Astrocyte (in vitro differentiated cells and primary cell): ENCODE measurements around the gene CTSE. TPM values are rescaled to one million over a fixed set of nuclear protein-coding genes. Genes with fewer than 3 reads are reported as not detected.

ENCODE experiments used
- DNase-seq: peaks from one replicate; pipeline ENCODE4 v3.0.0-alpha.2; 2010; ENCODE audit warnings: low read depth
- FAIRE-seq: peaks from 2 replicates; lab custom pipeline; 2011; peaks lifted over from hg19 to GRCh38; lab: Jason Lieb, UNC
- H2AFZ ChIP-seq: 2 replicates; pipeline ENCODE4 v1.6.0; 2012; ENCODE audit warnings: low read depth, low read length, inconsistent platforms
- H3K27ac ChIP-seq: 2 replicates; pipeline ENCODE4 v1.5.1; 2011; ENCODE audit warnings: low read depth, low read length, inconsistent platforms
- H3K27me3 ChIP-seq: 2 replicates; pipeline ENCODE4 v1.6.0; 2011; ENCODE audit warnings: low read length, inconsistent platforms; ENCODE audit not compliant: insufficient read depth
- H3K36me3 ChIP-seq: 2 replicates; pipeline ENCODE4 v1.5.1; 2011; ENCODE audit warnings: low read length, inconsistent platforms; ENCODE audit not compliant: insufficient read depth
- H3K4me1 ChIP-seq: 2 replicates; pipeline ENCODE4 v1.5.1; 2011; ENCODE audit warnings: low read length, inconsistent platforms; ENCODE audit not compliant: insufficient read depth
- H3K4me2 ChIP-seq: 2 replicates; pipeline ENCODE4 v1.6.0; 2012; ENCODE audit warnings: low read length, inconsistent platforms
- H3K4me3 ChIP-seq: 2 replicates; pipeline ENCODE4 v1.5.1; 2011; ENCODE audit warnings: low read depth, mild to moderate bottlenecking, low read length, inconsistent platforms; ENCODE audit not compliant: insufficient read depth
- H3K79me2 ChIP-seq: 2 replicates; pipeline ENCODE4 v1.6.0; 2012; ENCODE audit warnings: mild to moderate bottlenecking, low read length, inconsistent platforms; ENCODE audit not compliant: insufficient read depth
- H3K9ac ChIP-seq: 2 replicates; pipeline ENCODE4 v1.6.0; 2012; ENCODE audit warnings: mild to moderate bottlenecking, low read length, inconsistent platforms
- H3K9me3 ChIP-seq: 2 replicates; pipeline ENCODE4 v1.5.1; 2012; ENCODE audit warnings: low read depth, mild to moderate bottlenecking, low read length, inconsistent platforms; ENCODE audit not compliant: insufficient read depth
- H4K20me1 ChIP-seq: 2 replicates; pipeline ENCODE4 v1.6.0; 2012; ENCODE audit warnings: low read length, inconsistent platforms; ENCODE audit not compliant: insufficient read depth
- H3K27ac Mint-ChIP-seq: one replicate; pipeline ENCODE4 v1.8.0; 2021; ENCODE audit warnings: mild to moderate bottlenecking, mixed read lengths; ENCODE audit not compliant: unreplicated experiment
- H3K27me3 Mint-ChIP-seq: one replicate; pipeline ENCODE4 v1.8.0; 2021; ENCODE audit warnings: low read depth, mixed read lengths; ENCODE audit not compliant: unreplicated experiment
- H3K36me3 Mint-ChIP-seq: one replicate; pipeline ENCODE4 v1.8.0; 2021; ENCODE audit warnings: low read depth, mixed read lengths; ENCODE audit not compliant: unreplicated experiment
- H3K4me1 Mint-ChIP-seq: one replicate; pipeline ENCODE4 v1.8.0; 2021; ENCODE audit warnings: low read depth, mixed read lengths; ENCODE audit not compliant: unreplicated experiment
- H3K4me3 Mint-ChIP-seq: one replicate; pipeline ENCODE4 v1.8.0; 2021; ENCODE audit warnings: mild to moderate bottlenecking, moderate library complexity, mixed read lengths; ENCODE audit not compliant: unreplicated experiment
- H3K9me3 Mint-ChIP-seq: one replicate; pipeline ENCODE4 v1.8.0; 2021; ENCODE audit warnings: mild to moderate bottlenecking, mixed read lengths; ENCODE audit not compliant: unreplicated experiment
- CTCF ChIP-seq: IDR thresholded peaks from 2 replicates; pipeline ENCODE4 v1.5.1; 2011; ENCODE audit warnings: low read depth, mild to moderate bottlenecking, inconsistent platforms, low read length, moderate library complexity; ENCODE audit not compliant: insufficient read depth
- EZH2 ChIP-seq: IDR thresholded peaks from 2 replicates; pipeline ENCODE4 v1.6.1; 2012; ENCODE audit warnings: mild to moderate bottlenecking, low read length, inconsistent platforms; ENCODE audit not compliant: insufficient read depth
- total RNA-seq: library from RNA; stranded (reverse); gene quantifications from 2 replicates; pipeline ENCODE4 v1.2.1, GENCODE V29; 2021

The CTSE gene
- total RNA-seq, 1 donor from 2014 or later: not detected

DNA sequence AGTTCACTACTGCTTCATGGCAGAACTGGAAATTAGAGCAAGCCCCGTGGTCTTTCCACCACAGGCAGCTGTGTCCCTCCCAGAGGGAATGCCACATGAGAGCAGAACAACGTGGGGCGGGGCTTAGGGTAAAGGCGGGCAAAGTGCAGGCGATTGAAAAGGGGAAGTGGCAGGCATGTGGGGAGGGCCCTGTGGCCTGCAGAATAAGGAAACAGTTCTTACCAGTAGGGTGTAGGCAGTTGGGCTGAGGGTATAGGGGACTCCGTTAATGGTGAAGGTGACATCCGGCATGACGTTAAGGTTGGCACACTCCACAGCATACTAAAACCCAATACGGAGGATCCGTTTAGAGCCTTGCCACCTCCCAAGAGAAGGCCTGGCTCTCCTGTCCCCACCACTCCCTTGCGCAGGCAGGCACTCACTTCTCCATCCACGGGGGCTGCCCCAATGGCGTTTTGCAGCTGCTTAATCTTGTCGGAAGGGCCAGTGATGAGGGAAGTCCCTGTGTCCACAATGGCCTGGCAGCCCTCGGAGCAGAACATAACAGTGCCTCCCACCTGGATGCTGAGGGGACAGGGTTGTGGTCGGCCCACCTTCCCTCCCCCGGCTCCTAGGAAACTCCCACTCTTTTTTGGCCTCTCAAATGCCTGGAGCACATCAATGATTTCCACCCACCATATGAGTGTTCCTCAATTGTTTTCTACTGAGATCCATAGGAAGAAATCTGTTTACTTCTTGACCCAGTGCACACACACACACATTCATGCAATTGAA lies 11.4 kb downstream of the CTSE start:
- H3K4me3 ChIP-seq: no peak overlapping the region
- H3K79me2 ChIP-seq: no peaks in the 10 kb centered on the region
- Mint-ChIP-seq H3K4me3 (no peak overlapping the region), H3K4me1 (peaks cover 12% of the 10 kb centered on the region), H3K36me3 (no peaks in the 10 kb centered on the region), H3K9me3 (peaks cover 4% of the 10 kb centered on the region), H3K27me3 (peaks cover 13% of the 10 kb centered on the region), H3K27ac (no peak overlapping the region)
- no peak overlapping the region for H3K27ac ChIP-seq
- no peak for TF ChIP-seq EZH2
- no peak for TF ChIP-seq CTCF
- no peaks in the 10 kb centered on the region for H3K9me3 ChIP-seq
- no peaks in the 10 kb centered on the region for H4K20me1 ChIP-seq
- DNase-seq: no peak
- no peaks in the 10 kb centered on the region for H3K4me1 ChIP-seq
- no peaks in the 10 kb centered on the region for H3K36me3 ChIP-seq
- H2AFZ ChIP-seq: no peak overlapping the region
- peaks cover 2% of the 10 kb centered on the region for H3K27me3 ChIP-seq
- H3K9ac ChIP-seq: no peak overlapping the region
- H3K4me2 ChIP-seq: no peak overlapping the region
- FAIRE-seq: no peak

GRCh38 chr1:206011057-206011456 lies 12.6 kb downstream of the CTSE start:
- H3K27ac ChIP-seq: no peak overlapping the region
- no peak overlapping the region for H3K4me2 ChIP-seq
- Mint-ChIP-seq H3K4me3 (no peak overlapping the region), H3K36me3 (no peaks in the 10 kb centered on the region), H3K4me1 (peaks cover 12% of the 10 kb centered on the region), H3K9me3 (peaks cover 4% of the 10 kb centered on the region), H3K27me3 (peaks cover 15% of the 10 kb centered on the region), H3K27ac (no peak overlapping the region)
- H2AFZ ChIP-seq: no peak overlapping the region
- no peaks in the 10 kb centered on the region for H4K20me1 ChIP-seq
- no peaks in the 10 kb centered on the region for H3K36me3 ChIP-seq
- no peaks in the 10 kb centered on the region for H3K9me3 ChIP-seq
- DNase-seq (no peak), FAIRE-seq (no peak)
- H3K9ac ChIP-seq: no peak overlapping the region
- peaks cover 2% of the 10 kb centered on the region for H3K27me3 ChIP-seq
- H3K4me1 ChIP-seq: no peaks in the 10 kb centered on the region
- no peak overlapping the region for H3K4me3 ChIP-seq
- no peaks in the 10 kb centered on the region for H3K79me2 ChIP-seq
- TF ChIP-seq CTCF (no peak), EZH2 (no peak)

DNA sequence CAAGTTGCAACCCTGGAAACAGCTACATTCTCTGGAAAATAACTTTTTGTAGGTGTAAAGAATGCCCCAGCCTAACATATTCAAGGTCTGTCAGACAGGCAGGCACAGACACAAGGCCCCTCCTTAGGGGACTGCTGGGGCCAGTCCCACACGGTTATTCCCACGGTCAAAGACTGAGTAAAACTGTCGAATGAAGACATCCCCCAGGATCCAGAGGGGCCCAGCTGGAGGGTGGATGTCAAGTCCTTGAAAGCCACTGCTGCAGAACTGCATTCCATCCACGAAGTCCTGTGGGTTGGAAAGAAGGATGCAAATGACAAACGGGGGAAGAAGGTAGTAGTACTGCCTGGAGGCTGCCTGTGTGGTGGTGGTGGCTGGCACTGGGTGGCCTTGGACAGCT lies 13.6 kb downstream of the CTSE start:
- Histone ChIP-seq H3K27ac (no peak overlapping the region), H3K9ac (no peak overlapping the region), H2AFZ (no peak overlapping the region), H3K4me2 (no peak overlapping the region), H3K79me2 (no peaks in the 10 kb centered on the region), H3K36me3 (no peaks in the 10 kb centered on the region), H3K9me3 (no peaks in the 10 kb centered on the region), H4K20me1 (no peaks in the 10 kb centered on the region), H3K27me3 (peaks cover 2% of the 10 kb centered on the region), H3K4me1 (no peaks in the 10 kb centered on the region), H3K4me3 (no peak overlapping the region)
- Mint-ChIP-seq H3K9me3 (peaks cover 4% of the 10 kb centered on the region), H3K4me3 (no peak overlapping the region), H3K27ac (no peak overlapping the region), H3K4me1 (peaks cover 17% of the 10 kb centered on the region), H3K36me3 (no peaks in the 10 kb centered on the region), H3K27me3 (peaks cover 17% of the 10 kb centered on the region)
- TF ChIP-seq EZH2 (no peak), CTCF (no peak)
- FAIRE-seq (no peak), DNase-seq (no peak)
